Activated B cell treated with CpG ODN at 0.5 μM for 24 hours (primary cell): ENCODE measurements around the gene SLC25A25. TPM values are rescaled to one million over a fixed set of nuclear protein-coding genes. Genes with fewer than 3 reads are reported as not detected.

Source experiments
- ATAC-seq: fragments of 200-7000 bp; cut with Tn5 transposase; one replicate; pipeline ENCODE4 v1.10.0; 2021; ENCODE audit warnings: low read depth, mild to moderate bottlenecking, moderate library complexity
- CTCF ChIA-PET: fragments of 350-600 bp; sonication (Branson Sonifier 250); formaldehyde crosslinking; loops from one replicate; lab custom pipeline; 2021; ENCODE audit warnings: antibody characterized with exemption; lab: Charles Lee
- POLR2A ChIA-PET: fragments of 350-600 bp; sonication (Branson Sonifier 250); formaldehyde crosslinking; loops from one replicate; lab custom pipeline; 2021; ENCODE audit warnings: antibody characterized with exemption; lab: Charles Lee
- DNase-seq: peaks from one replicate; pipeline ENCODE4 v3.0.0; 2022
- H3K27ac Mint-ChIP-seq: one replicate; pipeline ENCODE4 v1.8.0; 2020; ENCODE audit warnings: mixed read lengths
- H3K27me3 Mint-ChIP-seq: one replicate; pipeline ENCODE4 v1.8.0; 2021; ENCODE audit warnings: mixed read lengths
- H3K36me3 Mint-ChIP-seq: one replicate; pipeline ENCODE4 v1.8.0; 2021; ENCODE audit warnings: low read depth, mixed read lengths
- H3K4me1 Mint-ChIP-seq: one replicate; pipeline ENCODE4 v1.8.0; 2021; ENCODE audit warnings: mixed read lengths
- H3K4me3 Mint-ChIP-seq: one replicate; pipeline ENCODE4 v1.8.0; 2020; ENCODE audit warnings: mild to moderate bottlenecking, mixed read lengths
- H3K9me3 Mint-ChIP-seq: one replicate; pipeline ENCODE4 v1.8.0; 2020; ENCODE audit warnings: mixed read lengths
- CTCF ChIP-seq: fragments of 200-600 bp; IDR thresholded peaks from one replicate; pipeline ENCODE4 v1.8.0; 2022; ENCODE audit warnings: antibody characterized with exemption, mild to moderate bottlenecking
- intact Hi-C: fragments of 100-400 bp; cut with micrococcal nuclease; formaldehyde crosslinking; loops from one replicate; pipeline ENCODE4 v1.15.1; 2024
- total RNA-seq: library from RNA; stranded (reverse); gene quantifications from 2 replicates; pipeline ENCODE4 v1.2.3, GENCODE V29; 2022

Gene SLC25A25
- total RNA-seq, 1 donor from 2014 or later: 9.4 TPM

- DNase-seq: no peak
- ChIA-PET POLR2A (no interaction called here), CTCF (interaction anchor here (0.9 kb wide), 1 partner anchor 155 kb away, joined by 3 read pairs; no protein-coding TSS in a partner anchor)
- no peak for TF ChIP-seq CTCF
- H3K4me1 Mint-ChIP-seq: peaks cover 43% of the 10 kb centered on the region
- no peaks in the 10 kb centered on the region for H3K9me3 Mint-ChIP-seq
- H3K27me3 Mint-ChIP-seq: no peaks in the 10 kb centered on the region
- H3K4me3 Mint-ChIP-seq: no peak overlapping the region
- ATAC-seq: no peak
- peaks cover 21% of the 10 kb centered on the region for H3K36me3 Mint-ChIP-seq
- intact Hi-C loops: no loop called here
- H3K27ac Mint-ChIP-seq: peak overlapping the region; percentile 53
These were observed 28.8 kb downstream of the SLC25A25 start for GRCh38 chr9:128096616-128097536.

GRCh38 chr9:128097543-128098296 is 29.7 kb downstream of the SLC25A25 start:
- Mint-ChIP-seq H3K9me3 (no peaks in the 10 kb centered on the region), H3K36me3 (peaks cover 30% of the 10 kb centered on the region), H3K4me3 (no peak overlapping the region), H3K27me3 (no peaks in the 10 kb centered on the region), H3K27ac (no peak overlapping the region), H3K4me1 (peaks cover 40% of the 10 kb centered on the region)
- ChIA-PET POLR2A (no interaction called here), CTCF (interaction anchor here (0.9 kb wide), 1 partner anchor 155 kb away, joined by 3 read pairs; no protein-coding TSS in a partner anchor)
- ATAC-seq (no peak), DNase-seq (no peak)
- TF ChIP-seq CTCF: no peak
- intact Hi-C loops: no loop called here

- intact Hi-C loops: no loop called here
- no peak for TF ChIP-seq CTCF
- ChIA-PET CTCF (no interaction called here), POLR2A (no interaction called here)
- no peak for DNase-seq
- H3K4me3 Mint-ChIP-seq: no peak overlapping the region
- H3K4me1 Mint-ChIP-seq: peaks cover 34% of the 10 kb centered on the region
- no peaks in the 10 kb centered on the region for H3K9me3 Mint-ChIP-seq
- no peaks in the 10 kb centered on the region for H3K27me3 Mint-ChIP-seq
- ATAC-seq: no peak
- H3K36me3 Mint-ChIP-seq: peaks cover 33% of the 10 kb centered on the region
- H3K27ac Mint-ChIP-seq: no peak overlapping the region
These were observed 30.5 kb downstream of the SLC25A25 start for GRCh38 chr9:128098297-128099230.

GRCh38 chr9:128099231-128099931 is 31.3 kb downstream of the SLC25A25 start:
- ChIA-PET CTCF (interaction anchor here (1.0 kb wide), 1 partner anchor 18 kb away, joined by 3 read pairs; no protein-coding TSS in a partner anchor), POLR2A (no interaction called here)
- H3K9me3 Mint-ChIP-seq: no peaks in the 10 kb centered on the region
- no peaks in the 10 kb centered on the region for H3K27me3 Mint-ChIP-seq
- peaks cover 25% of the 10 kb centered on the region for H3K4me1 Mint-ChIP-seq
- peaks cover 41% of the 10 kb centered on the region for H3K36me3 Mint-ChIP-seq
- DNase-seq (no peak), ATAC-seq (no peak)
- no peak for TF ChIP-seq CTCF
- H3K4me3 Mint-ChIP-seq: no peak overlapping the region
- no peak overlapping the region for H3K27ac Mint-ChIP-seq
- intact Hi-C loops: no loop called here
